T follicular helper cell (primary cell): ENCODE results near the gene FMN2.
"Not testable (repeated sequence)": the region's sequence is repeated elsewhere in the genome, so short reads cannot be mapped to it uniquely, and the experiment has no call there.

Experiments used
- DNase-seq: peaks from one replicate; pipeline ENCODE4 v3.0.0-alpha.2; 2020; ENCODE audit warnings: low read depth

Gene FMN2

GRCh38 chr1:240139511-240139910, 47.8 kb downstream of the FMN2 start:
- DNase-seq: no peak

GRCh38 chr1:240145120-240145519, 53.4 kb downstream of the FMN2 start:
- DNase-seq: no peak

GRCh38 chr1:240148333-240148732, 56.6 kb downstream of the FMN2 start:
- no peak for DNase-seq

- no peak for DNase-seq
Observed at GRCh38 chr1:240149484-240150094, 57.9 kb downstream of the FMN2 start.

GRCh38 chr1:240151136-240151735, 59.6 kb downstream of the FMN2 start:
- no peak for DNase-seq

- no peak for DNase-seq
Observed at GRCh38 chr1:240152611-240153297, 61.1 kb downstream of the FMN2 start.

GRCh38 chr1:240155605-240156004, 63.9 kb downstream of the FMN2 start:
- no peak for DNase-seq

- no peak for DNase-seq
Observed at GRCh38 chr1:240164742-240165141, 73.1 kb downstream of the FMN2 start.

GRCh38 chr1:240169188-240169587, 77.5 kb downstream of the FMN2 start:
- no peak for DNase-seq

- no peak for DNase-seq
Observed at GRCh38 chr1:240170266-240170665, 78.6 kb downstream of the FMN2 start.

- no peak for DNase-seq
Observed at GRCh38 chr1:240170806-240171205, 79.1 kb downstream of the FMN2 start.

GRCh38 chr1:240171907-240172306, 80.2 kb downstream of the FMN2 start:
- DNase-seq: no peak

- DNase-seq: no peak
Observed at GRCh38 chr1:240173836-240174235, 82.2 kb downstream of the FMN2 start.

- no peak for DNase-seq
Observed at GRCh38 chr1:240174734-240175133, 83.1 kb downstream of the FMN2 start.

GRCh38 chr1:240178366-240178765, 86.7 kb downstream of the FMN2 start:
- DNase-seq: no peak

GRCh38 chr1:240184682-240185081, 93.0 kb downstream of the FMN2 start:
- DNase-seq: not testable (repeated sequence)

GRCh38 chr1:240188139-240188538, 96.5 kb downstream of the FMN2 start:
- DNase-seq: no peak

- DNase-seq: no peak
Observed at GRCh38 chr1:240189386-240189989, 97.8 kb downstream of the FMN2 start.

- no peak for DNase-seq
Observed at GRCh38 chr1:240190881-240191401, 99.3 kb downstream of the FMN2 start.

GRCh38 chr1:240192851-240193250, 101.2 kb downstream of the FMN2 start:
- DNase-seq: no peak

GRCh38 chr1:240193679-240194078, 102.0 kb downstream of the FMN2 start:
- no peak for DNase-seq

GRCh38 chr1:240194120-240194519, 102.4 kb downstream of the FMN2 start:
- no peak for DNase-seq

GRCh38 chr1:240198376-240198775, 106.7 kb downstream of the FMN2 start:
- DNase-seq: no peak
